ENCODE measurements around the gene NF2. TPM values are rescaled to one million over a fixed set of nuclear protein-coding genes. Genes with fewer than 3 reads are reported as not detected.

Gene NF2
- total and polyA plus RNA-seq, 2 of the 8 experiments (the other 6 are each of a cell fraction or from before 2014, with no cell fraction given) = 17.6 to 53.6 TPM

DNA sequence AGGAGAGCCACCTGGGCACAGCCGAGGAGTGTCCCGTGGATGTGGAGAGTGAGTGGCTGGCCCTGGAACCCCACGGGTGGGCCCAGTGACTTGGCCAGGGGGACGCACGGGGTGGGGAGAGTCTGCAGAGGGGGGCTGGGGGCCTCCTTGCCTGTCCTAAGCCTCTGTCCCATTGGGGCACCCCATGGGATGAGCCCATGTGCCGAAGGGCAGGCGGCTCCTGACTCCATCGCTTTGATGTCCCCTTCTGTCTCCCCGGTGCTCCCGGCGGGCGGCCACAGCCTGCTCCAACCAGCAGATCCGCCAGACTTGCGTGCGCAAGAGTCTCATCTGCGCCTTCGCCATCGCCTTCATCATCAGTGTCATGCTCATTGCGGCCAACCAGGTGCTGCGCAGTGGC lies 125.7 kb downstream of the NF2 start (continued):
- TF ChIP-seq ATF3 (IDR thresholded peaks at IDR 0.05; ENCODE audit: insufficient read depth, low read depth, low read length) (no peak), RBBP5 (IDR thresholded peaks at IDR 0.05; ENCODE audit: borderline replicate concordance, low read depth, low read length) (no peak)
